Tibial artery (tissue), 4 donors: ENCODE results near the gene SCUBE1.

ENCODE experiments used
- DNase-seq, 2 donors: peaks; one replicate each; pipeline ENCODE4 v3.0.0-alpha.2; 2019
- H3K27ac ChIP-seq, 2 donors: fragments of 200-600 bp; sonication (generic) in 1 of 2; 1 replicate in 1 of 2; 2 replicates in 1 of 2; pipeline ENCODE4 v1.5.1; 2018 to 2019; ENCODE audit warnings: mild to moderate bottlenecking in 1 of 2
- H3K27me3 ChIP-seq, 2 donors: fragments of 200-600 bp; sonication (generic) in 1 of 2; one replicate each; pipeline versions ENCODE4 v1.5.1 to v1.6.0; 2016 to 2019
- H3K36me3 ChIP-seq, 3 donors: fragments of 200-600 bp; sonication (generic) in 2 of 3; one replicate each; pipeline ENCODE4 v1.5.1; 2016 to 2019; ENCODE audit warnings: mild to moderate bottlenecking in 2 of 3
- H3K4me1 ChIP-seq, 4 donors: fragments of 200-600 bp; sonication (generic) in 2 of 4; 1 replicate in 3 of 4; 2 replicates in 1 of 4; pipeline ENCODE4 v1.5.1; 2016 to 2019
- H3K4me3 ChIP-seq, 2 donors: fragments of 200-600 bp; sonication (generic) in 1 of 2; 1 replicate in 1 of 2; 2 replicates in 1 of 2; pipeline ENCODE4 v1.5.1; 2018 to 2019; ENCODE audit warnings: mild to moderate bottlenecking in 2 of 2
- H3K9me3 ChIP-seq, 3 donors: fragments of 200-600 bp; sonication (generic) in 1 of 3; one replicate each; pipeline ENCODE4 v1.5.1; 2016 to 2019
- CTCF ChIP-seq, 2 experiments: fragments of 200-600 bp in 1 of 2; fragments of 450-650 bp in 1 of 2; IDR thresholded peaks; one replicate each; pipeline ENCODE4 v1.5.1; 2017 to 2019; ENCODE audit warnings: antibody characterized with exemption in 2 of 2, mild to moderate bottlenecking in 1 of 2, moderate library complexity in 1 of 2
- intact Hi-C: fragments of 100-400 bp; cut with DNase I; formaldehyde crosslinking; loops from one replicate; pipeline ENCODE4 v1.15.0; 2023; ENCODE audit warnings: low total_unique reads

Gene SCUBE1

GRCh38 chr22:43276321-43276720 lies 66.9 kb downstream of the SCUBE1 start:
- TF ChIP-seq CTCF (IDR thresholded peaks at IDR 0.05) = no peak
- H3K27ac ChIP-seq = no peak overlapping the region
- DNase-seq = no peak
- no peaks in the 10 kb centered on the region for H3K4me1 ChIP-seq
- H3K9me3 ChIP-seq = no peaks in the 10 kb centered on the region
- H3K27me3 ChIP-seq = peaks cover 0 to 35% of the 10 kb centered on the region in 2 donors
- intact Hi-C loops = loop anchor here (5.0 to 10.0 kb wide), 2 partner anchors 68 to 116 kb away; partner anchors contain the start of gene SCUBE1
- H3K36me3 ChIP-seq = no peaks in the 10 kb centered on the region
- H3K4me3 ChIP-seq = no peak overlapping the region

DNA sequence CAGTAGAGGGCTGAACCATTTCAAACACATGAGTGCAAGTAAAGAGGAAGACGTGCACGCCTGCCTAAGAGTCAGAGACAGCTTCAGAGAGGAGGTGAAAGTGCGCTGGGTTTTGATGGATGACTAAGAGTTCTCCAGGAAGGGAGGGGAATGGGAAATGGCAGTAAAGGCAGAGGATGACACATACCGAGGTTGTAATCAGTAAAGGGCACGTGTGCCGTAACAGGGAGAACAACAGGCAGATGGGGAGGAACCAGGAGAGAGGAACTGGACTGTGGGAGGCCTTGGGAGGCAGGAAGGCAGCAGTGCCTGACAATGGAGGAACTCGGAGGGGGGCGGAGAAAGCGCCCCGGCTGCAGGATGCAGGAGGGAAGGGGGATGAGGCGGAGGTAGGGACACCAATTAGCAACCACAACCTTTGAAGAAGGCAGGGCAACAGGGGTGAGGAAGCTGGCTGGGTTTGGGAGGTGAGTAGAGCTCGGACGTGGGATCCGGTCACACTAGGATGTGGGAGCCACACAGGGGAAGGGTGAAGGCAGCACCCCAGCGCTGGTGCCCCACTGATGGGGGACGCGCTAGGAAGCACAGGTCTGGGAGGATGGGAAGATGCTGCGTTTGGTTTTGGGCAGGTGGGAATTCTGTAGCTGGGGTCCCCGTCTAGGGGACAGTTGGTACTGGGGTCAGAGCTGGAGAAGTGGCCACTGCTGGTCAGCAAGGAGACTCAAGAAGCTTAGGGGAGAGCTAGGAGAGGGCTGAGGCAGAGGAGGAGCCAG lies 67.4 kb downstream of the SCUBE1 start:
- no peak for DNase-seq
- Histone ChIP-seq H3K4me3 (no peak overlapping the region), H3K27ac (no peak overlapping the region), H3K27me3 (peaks cover 0 to 35% of the 10 kb centered on the region in 2 donors), H3K9me3 (no peaks in the 10 kb centered on the region), H3K36me3 (no peaks in the 10 kb centered on the region), H3K4me1 (no peaks in the 10 kb centered on the region)
- TF ChIP-seq CTCF (IDR thresholded peaks at IDR 0.05) = no peak
- intact Hi-C loops = loop anchor here (5.0 to 10.0 kb wide), 2 partner anchors 69 to 117 kb away; partner anchors contain the start of gene SCUBE1

DNA sequence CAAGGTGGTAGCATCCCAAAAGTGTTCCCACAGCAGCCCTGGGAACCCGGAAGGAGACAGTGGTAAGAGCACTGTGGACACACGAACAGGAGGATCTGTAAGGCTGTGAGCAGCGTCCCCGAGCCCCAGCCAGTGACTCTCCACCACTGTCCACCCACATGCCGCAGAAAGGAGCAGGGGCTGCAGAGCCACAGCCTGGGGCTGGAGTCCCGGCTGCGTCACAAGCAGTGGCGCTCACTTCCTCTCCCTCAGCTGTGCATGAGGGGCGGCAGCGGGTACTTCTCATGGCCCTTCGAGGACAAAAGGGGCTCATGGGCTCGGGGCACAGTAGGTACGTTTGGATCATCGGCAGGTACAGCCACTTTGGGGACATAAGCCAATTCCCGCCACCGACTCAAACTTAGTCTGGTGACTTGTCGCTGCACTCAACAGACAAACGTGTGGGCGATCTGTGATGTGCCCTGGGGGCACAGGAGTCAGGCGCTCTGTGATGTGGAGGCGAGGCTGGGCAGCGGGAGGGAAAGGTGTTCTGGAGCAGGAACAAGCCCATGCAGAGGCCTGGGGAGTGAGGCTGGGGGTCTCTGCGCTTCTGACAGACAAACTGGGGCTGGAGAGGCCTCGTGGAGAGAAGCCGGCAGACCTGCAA lies 68.5 kb downstream of the SCUBE1 start:
- Histone ChIP-seq H3K36me3 (no peaks in the 10 kb centered on the region), H3K4me3 (no peak overlapping the region), H3K27me3 (peaks cover 0 to 42% of the 10 kb centered on the region in 2 donors), H3K27ac (no peak overlapping the region), H3K4me1 (no peaks in the 10 kb centered on the region), H3K9me3 (no peaks in the 10 kb centered on the region)
- intact Hi-C loops = loop anchor here (5.0 to 10.0 kb wide), 2 partner anchors 70 to 118 kb away; partner anchors contain the start of gene SCUBE1
- no peak for TF ChIP-seq CTCF (IDR thresholded peaks at IDR 0.05)
- DNase-seq = no peak

DNA sequence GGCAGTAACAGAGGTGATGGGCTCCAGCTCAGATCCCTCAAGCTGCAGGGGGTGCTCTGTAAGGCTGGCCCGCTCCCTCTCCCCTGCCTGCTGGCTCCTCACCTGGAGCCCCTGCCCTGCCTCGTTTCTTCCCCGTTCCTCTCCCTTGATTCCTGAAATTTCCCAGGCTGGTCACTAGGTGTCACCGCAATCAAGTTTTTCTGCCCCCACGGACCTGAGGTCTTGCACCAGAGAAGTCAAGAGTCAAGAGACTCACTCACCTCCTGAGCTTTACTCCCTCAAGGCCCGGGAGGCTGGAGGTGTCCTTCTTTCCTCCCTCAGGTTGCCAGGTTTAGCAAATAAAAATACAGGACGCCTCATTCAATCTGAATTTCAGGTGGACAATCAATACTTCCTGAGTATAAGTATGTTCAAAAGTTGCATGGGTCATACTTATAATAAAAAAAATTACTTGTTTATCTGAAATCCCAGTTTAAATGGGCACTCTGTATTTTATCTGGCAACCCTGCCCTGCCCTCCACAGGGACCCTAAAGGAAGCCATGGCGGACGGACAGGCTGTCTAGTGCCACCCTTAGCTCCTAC lies 69.2 kb downstream of the SCUBE1 start:
- intact Hi-C loops = loop anchor here (10.0 kb wide), 1 partner anchor 71 kb away; the partner anchor contains the start of gene SCUBE1
- H3K4me3 ChIP-seq = no peak overlapping the region
- H3K27ac ChIP-seq = no peak overlapping the region
- H3K9me3 ChIP-seq = no peaks in the 10 kb centered on the region
- peaks cover 0 to 47% of the 10 kb centered on the region in 2 donors for H3K27me3 ChIP-seq
- no peaks in the 10 kb centered on the region for H3K4me1 ChIP-seq
- peak; percentile 66 to 81 for TF ChIP-seq CTCF (IDR thresholded peaks at IDR 0.05)
- no peaks in the 10 kb centered on the region for H3K36me3 ChIP-seq
- peak in 1 of 2 donors; percentile 36 for DNase-seq

DNA sequence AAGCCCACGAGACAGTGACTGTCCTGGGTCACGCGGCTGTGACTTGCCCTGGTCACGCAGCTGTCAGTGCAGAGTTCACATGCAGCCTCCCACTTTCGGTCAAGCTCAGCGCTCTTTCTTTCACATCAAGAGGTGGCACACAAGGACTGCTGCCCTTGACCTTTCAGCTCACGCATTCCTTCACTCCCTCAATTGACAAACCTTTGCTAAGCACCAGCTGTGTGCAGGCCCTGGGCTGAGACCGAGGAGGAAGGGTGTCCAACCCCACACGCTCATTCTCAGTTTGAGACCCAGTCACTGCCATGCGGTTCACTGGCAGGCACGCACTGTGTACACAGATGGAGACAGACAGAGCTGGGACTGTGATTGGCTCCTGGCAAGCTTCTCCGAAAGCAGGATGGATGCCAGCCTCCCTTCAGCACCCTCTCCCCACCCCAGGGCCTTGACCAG lies 70.3 kb downstream of the SCUBE1 start:
- TF ChIP-seq CTCF (IDR thresholded peaks at IDR 0.05) = no peak
- no peak for DNase-seq
- no peaks in the 10 kb centered on the region for H3K36me3 ChIP-seq
- H3K27me3 ChIP-seq = peaks cover 0 to 58% of the 10 kb centered on the region in 2 donors
- H3K27ac ChIP-seq = no peak overlapping the region
- H3K9me3 ChIP-seq = no peaks in the 10 kb centered on the region
- intact Hi-C loops = loop anchor here (10.0 kb wide), 1 partner anchor 72 kb away; the partner anchor contains the start of gene SCUBE1
- H3K4me3 ChIP-seq = no peak overlapping the region
- H3K4me1 ChIP-seq = no peaks in the 10 kb centered on the region
